Ishikawa (cell line): ENCODE measurements around the gene ANKRD52.

Source experiments
- CREB1 ChIP-seq: IDR thresholded peaks from 2 replicates; pipeline ENCODE4 v1.6.1; 2012; ENCODE audit warnings: low read depth
- EGR1 ChIP-seq: IDR thresholded peaks from 2 replicates; pipeline ENCODE4 v1.6.1; 2012
- EP300 ChIP-seq: IDR thresholded peaks from 2 replicates; pipeline ENCODE4 v1.6.1; 2012; ENCODE audit warnings: borderline replicate concordance
- MAX ChIP-seq: IDR thresholded peaks from 2 replicates; pipeline ENCODE4 v1.6.1; 2012
- NFIC ChIP-seq: IDR thresholded peaks from 2 replicates; pipeline ENCODE4 v1.6.1; 2012
- REST ChIP-seq: IDR thresholded peaks from 2 replicates; pipeline ENCODE4 v1.6.1; 2012; ENCODE audit warnings: low read depth, mild to moderate bottlenecking
- TAF1 ChIP-seq: IDR thresholded peaks from 2 replicates; pipeline ENCODE4 v1.6.1; 2012; ENCODE audit warnings: low read depth, mild to moderate bottlenecking
- TEAD4 ChIP-seq: IDR thresholded peaks from 2 replicates; pipeline ENCODE4 v1.6.1; 2012
- ZBTB7A ChIP-seq: IDR thresholded peaks from 2 replicates; pipeline ENCODE4 v1.6.1; 2012; ENCODE audit warnings: low read depth

- TF ChIP-seq NFIC: no peak
- TF ChIP-seq MAX: no peak
- TF ChIP-seq EGR1: no peak
- no peak for TF ChIP-seq CREB1
- no peak for TF ChIP-seq EP300
- no peak for TF ChIP-seq REST
- no peak for TF ChIP-seq TEAD4
- no peak for TF ChIP-seq TAF1
- no peak for TF ChIP-seq ZBTB7A
Observed at GRCh38 chr12:56304276-56304675, 46.1 kb upstream of the ANKRD52 start.
